ENCODE results near the gene PDE9A.

The PDE9A gene

GRCh38 chr21:42670058-42670880 lies 16.8 kb downstream of the PDE9A start:
- no peak for DNase-seq (ENCODE audit: low read depth in 3 of 3, low spot score in 1 of 3)

DNA sequence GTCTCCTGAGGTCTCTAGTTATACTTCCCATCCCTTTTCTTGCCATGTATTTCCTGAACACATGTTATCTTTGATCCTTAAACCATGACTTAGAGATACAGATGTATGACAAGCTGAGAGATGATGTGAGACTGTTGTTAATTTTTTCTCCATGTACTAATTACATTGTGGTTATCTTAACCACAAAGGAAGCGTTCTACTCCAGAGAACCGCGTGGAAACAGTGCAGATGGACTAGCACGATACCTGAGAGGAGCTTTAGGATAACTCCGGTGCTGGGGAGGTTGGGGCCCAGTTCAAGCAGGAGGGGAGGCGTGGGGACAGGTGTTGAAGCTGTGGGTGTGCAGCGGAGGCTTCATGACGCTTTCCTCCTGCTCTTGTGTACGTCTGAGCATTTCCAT lies 17.5 kb downstream of the PDE9A start:
- DNase-seq (ENCODE audit: low read depth in 3 of 3, low spot score in 1 of 3) = no peak

DNA sequence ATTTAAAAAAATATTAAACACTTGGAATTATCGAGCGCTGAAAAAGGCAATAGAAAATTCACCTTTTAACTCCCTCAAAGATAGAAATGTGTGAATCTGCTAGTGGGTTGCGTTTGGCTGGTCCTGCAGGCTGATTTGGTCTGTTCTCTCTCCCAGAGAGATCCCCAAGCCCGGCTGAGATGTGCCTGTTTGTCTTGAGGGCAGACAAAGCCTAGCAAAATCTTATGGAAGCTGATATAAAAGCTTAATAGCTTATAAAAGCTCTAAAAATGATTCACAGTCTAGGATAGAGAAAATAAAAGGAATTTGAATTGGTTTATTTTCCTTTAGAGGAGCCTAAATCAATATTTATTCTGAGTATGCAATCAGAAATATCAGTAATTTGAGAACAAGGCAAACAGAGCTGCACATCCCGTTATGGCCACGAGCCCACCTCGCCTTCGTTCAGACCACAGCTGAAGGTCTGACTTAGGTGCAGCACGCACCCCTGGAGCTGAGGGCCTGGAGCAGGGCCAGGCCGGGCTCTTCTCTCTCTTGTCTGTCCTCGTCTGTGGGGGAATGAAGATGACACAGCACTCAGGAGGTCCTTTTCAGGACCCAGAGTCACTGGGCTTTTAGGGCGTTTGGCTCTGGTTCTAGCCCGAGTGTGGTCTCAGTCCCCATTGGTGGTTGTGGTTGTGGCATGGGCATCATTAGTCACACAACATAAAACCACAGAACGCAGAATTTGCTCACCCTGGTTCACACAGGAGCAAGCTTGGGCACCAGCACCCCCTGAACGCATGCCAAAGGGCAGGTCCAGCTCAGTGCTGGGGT lies 18.6 kb downstream of the PDE9A start:
- DNase-seq (ENCODE audit: low read depth in 3 of 3, low spot score in 1 of 3) = no peak

- DNase-seq (ENCODE audit: low read depth in 3 of 3, low spot score in 1 of 3) = no peak
Measured at GRCh38 chr21:42672699-42673458, 19.5 kb downstream of the PDE9A start.

- no peak for DNase-seq (ENCODE audit: low read depth in 3 of 3, low spot score in 1 of 3)
Measured at GRCh38 chr21:42673633-42674328, 20.4 kb downstream of the PDE9A start.

DNA sequence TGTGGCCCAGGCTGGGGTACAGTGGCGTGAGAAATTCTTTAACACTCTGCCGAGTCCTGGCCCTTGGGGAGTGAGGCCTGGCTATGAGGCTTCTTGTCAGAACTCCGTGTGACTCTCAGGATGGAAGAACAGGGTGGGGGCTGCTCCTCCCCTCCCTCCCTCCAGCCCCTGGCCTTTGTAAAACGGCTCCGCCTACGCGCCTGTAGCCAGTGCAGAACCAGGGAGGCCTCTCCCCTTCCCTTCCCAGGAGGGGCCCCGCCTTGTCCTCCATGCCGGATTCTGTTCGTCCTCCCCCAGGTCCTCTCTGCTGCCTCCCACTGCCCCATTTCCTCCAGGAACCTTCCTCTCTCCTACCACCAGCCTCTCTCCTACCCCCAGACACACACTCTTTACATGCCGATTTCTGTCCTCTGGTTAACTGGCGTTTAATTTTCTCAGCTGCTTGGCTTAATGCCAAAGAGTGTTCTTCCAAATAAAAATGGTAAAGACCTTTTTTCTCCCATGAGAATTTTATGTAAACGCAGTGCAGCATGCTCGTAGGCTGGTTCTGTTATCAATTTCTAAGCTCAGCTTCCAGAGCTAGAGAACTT lies 21.0 kb downstream of the PDE9A start:
- no peak for DNase-seq (ENCODE audit: low read depth in 3 of 3, low spot score in 1 of 3)

DNA sequence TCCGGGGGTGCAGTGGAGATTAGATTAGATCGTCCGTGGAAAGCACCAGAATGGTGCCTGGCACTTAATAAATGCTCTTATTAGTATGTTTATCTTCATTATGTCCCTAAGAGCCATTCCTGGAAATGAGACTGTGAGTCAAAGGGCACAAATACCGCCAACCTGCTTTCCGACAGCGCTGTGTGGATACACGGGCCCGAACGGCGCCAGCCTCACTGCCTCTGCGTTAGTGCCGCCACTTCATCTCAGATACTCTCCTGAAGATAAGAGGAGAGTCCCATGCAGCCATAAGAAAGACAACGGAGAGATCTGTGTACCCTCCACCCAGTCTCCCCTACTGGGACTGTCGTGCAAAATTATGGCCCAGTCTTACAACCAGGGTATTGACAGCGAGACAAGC lies 22.0 kb downstream of the PDE9A start:
- DNase-seq (ENCODE audit: low read depth in 3 of 3, low spot score in 1 of 3) = no peak

DNA sequence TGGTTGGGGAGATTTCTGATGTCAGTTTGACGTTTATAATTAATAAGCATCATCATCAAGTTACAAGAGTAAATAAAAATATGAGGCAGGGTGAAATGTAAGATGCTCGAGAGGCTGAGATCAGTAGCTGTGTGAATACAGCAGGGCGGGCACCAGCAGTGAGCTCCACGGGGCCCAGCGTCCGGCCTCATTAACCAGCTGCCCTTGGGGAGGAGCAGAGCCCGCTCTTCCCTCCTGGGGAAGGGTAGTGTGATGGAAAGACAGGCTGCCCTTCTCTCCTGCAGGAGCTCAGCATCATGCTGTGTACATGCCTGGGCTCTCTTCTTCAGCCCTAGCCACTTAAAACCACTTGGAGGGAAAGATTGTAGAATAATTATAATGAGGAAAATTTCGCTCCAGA lies 23.4 kb downstream of the PDE9A start:
- DNase-seq (ENCODE audit: low read depth in 3 of 3, low spot score in 1 of 3) = no peak

DNA sequence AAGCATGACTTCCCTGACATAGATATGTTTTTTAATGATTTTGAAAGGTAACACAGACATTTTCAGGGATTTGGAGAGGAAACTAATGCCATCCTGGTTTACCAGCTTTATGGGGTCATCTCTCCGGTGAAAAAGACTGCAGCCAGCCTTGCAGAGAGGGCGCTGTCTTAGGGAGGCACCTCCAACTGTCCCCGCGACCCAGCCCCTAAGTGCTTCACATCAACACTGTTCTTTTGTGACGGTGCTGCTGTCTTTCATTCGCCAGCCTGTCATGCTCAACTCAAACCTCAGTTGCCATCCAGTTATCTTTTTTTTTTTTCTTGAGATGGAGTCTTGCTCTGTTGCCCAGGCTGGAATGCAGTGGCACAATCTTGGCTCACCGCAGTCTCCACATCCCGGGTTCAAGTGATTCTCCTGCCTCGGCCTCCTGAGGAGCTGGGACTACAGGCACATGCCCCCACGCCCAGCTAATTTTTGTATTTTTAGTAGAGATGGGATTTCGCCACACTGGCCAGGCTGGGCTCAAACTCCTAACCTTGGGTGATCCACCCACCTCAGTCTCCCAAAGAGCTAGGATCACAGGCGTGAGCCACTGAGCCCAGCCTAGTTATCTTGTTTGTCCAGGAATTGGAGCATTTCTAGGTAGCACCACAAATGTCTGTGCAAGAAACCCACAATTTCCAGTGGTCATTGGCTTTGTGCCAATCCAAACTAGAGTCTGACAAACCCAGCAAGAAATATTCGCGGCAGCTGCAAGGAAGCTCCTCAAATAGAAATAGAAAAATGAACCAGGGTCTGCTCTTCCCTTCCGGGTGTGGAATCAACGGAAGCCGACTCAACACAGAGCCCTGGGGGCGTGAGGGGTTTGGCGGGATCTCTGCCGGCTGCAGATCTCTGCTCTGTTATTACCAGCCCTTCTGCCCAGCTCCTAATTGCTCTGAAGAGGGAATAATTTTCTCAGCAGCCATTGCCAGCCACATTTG lies 24.2 kb downstream of the PDE9A start:
- DNase-seq (ENCODE audit: low read depth in 3 of 3, low spot score in 1 of 3) = no peak

DNA sequence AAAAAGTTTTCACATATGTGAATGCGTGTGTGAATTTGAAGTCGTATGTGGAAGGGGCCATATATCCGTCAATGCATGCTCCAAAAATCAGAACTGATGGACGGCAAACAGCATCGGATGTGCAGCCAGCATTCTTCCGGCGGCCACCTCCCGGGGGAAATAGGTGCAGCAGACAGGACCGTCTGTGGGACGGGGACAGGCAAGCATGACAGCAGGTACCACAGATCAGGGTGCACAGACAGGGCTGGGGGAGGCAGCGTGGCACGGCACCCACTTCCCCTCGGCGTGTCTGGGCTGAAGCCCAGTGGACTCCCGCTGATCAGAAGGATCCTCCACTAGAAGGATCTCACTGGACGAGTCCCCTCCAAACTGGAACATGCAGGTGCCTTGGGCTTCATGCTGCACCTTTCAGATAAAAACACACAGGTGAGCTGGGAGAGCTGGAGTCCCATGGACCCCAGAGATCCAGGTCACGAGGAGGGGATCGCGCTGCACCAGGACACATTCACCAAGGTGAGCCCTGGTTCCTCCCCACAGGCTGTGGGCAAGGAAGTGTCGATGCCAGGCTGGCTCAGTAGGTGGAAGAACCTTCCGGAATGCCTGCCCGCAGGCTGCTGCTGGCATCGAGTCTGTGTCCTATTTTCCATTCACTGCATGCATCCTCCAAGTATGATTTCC lies 25.3 kb downstream of the PDE9A start:
- no peak for DNase-seq (ENCODE audit: low read depth in 3 of 3, low spot score in 1 of 3)

DNA sequence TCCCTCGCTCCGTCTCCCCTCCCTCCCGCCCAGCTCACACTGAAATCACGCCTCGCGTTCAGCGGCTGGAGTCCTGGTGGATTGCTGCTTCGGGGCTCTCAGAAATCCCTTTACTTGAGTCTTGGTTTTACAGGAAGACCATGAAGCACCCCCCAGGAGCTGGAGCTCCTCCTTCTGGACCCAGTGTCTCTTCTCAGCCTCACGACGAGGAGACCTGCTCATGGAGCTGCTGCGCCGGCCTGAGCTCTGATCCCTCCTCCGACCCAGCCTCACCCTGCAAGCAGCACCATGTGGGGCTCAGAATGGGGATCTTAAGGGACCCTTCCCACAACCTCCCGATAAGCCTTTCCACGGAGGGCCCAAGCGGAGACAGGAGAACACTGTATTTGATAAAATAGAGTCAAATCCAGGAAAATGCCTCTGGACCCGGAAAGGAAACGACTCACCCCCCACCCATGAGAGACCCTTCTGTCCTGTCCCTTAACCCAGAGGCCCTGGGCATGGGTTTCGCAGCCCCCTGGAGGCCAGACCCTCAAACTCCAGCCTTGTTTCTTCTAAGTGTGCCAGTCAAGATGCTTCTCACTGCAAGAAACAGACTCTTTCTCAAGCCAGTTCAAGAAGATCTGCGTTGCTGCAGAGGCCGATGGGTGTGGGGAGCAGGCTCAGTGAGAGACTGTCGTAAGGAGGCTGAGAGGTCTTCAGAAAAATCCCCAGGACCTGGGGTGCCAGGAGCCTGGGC lies 26.1 kb downstream of the PDE9A start:
- DNase-seq (ENCODE audit: low read depth in 3 of 3, low spot score in 1 of 3) = no peak

- DNase-seq (ENCODE audit: low read depth in 3 of 3, low spot score in 1 of 3) = no peak
Measured at GRCh38 chr21:42680058-42680330, 26.6 kb downstream of the PDE9A start.

DNA sequence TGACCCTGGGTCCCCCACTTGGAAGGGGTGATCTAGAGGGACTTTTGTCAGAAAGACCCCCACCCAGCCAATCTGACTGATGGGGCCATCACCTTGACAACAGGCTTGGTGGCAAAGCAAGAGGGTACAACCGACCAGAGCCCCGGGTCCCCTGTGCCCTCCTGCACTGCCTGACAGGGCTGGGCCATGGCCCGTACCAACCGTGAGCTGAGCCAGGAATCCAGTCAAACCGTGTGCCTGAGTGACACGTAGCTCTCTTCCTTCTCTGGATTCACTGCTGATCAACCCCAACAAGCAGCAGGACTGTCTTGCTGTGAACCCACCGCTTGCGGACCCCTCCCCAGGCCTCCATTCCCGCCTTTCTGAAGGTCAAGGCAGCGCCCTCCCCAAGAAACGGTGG lies 27.0 kb downstream of the PDE9A start:
- no peak for DNase-seq (ENCODE audit: low read depth in 3 of 3, low spot score in 1 of 3)

- no peak for DNase-seq (ENCODE audit: low read depth in 3 of 3, low spot score in 1 of 3)
Measured at GRCh38 chr21:42681296-42682206, 28.1 kb downstream of the PDE9A start.

- DNase-seq (ENCODE audit: low read depth in 3 of 3, low spot score in 1 of 3) = no peak
Measured at GRCh38 chr21:42682661-42683210, 29.3 kb downstream of the PDE9A start.

- DNase-seq (ENCODE audit: low read depth in 3 of 3, low spot score in 1 of 3) = peak in 1 of 3 donors; percentile 2
Measured at GRCh38 chr21:42683371-42684108, 30.1 kb downstream of the PDE9A start.
